B cell (primary cell): ENCODE data around the gene SLC19A1. TPM values are rescaled to one million over a fixed set of nuclear protein-coding genes. Genes with fewer than 3 reads are reported as not detected.

Source experiments
- ATAC-seq: fragments of 200-7000 bp; cut with Tn5 transposase; one replicate; pipeline ENCODE4 v1.10.0; 2021; ENCODE audit warnings: low read depth, mild to moderate bottlenecking, moderate number of reproducible peaks, moderate library complexity
- CTCF ChIA-PET: fragments of 350-600 bp; sonication (Branson Sonifier 250); formaldehyde crosslinking; loops from one replicate; lab custom pipeline; 2021; ENCODE audit warnings: antibody characterized with exemption, inconsistent platforms; lab: Charles Lee
- POLR2A ChIA-PET: fragments of 350-600 bp; sonication (Branson Sonifier 250); formaldehyde crosslinking; loops from one replicate; lab custom pipeline; 2021; ENCODE audit warnings: antibody characterized with exemption; lab: Charles Lee
- DNase-seq: peaks from one replicate; pipeline ENCODE4 v3.0.0; 2013
- H2AFZ ChIP-seq: 2 replicates; pipeline ENCODE4 v1.6.1; 2012; ENCODE audit warnings: mild to moderate bottlenecking, low read depth, low read length; ENCODE audit not compliant: insufficient read depth, poor library complexity, severe bottlenecking
- H3K27ac ChIP-seq, 2 donors: 1 replicate in 1 of 2; 2 replicates in 1 of 2; pipeline ENCODE4 v1.5.1; 2012 to 2013; ENCODE audit warnings: low read length in 2 of 2, mild to moderate bottlenecking in 2 of 2, moderate library complexity in 1 of 2
- H3K27me3 ChIP-seq, 4 experiments: fragments of 200-600 bp in 1 of 4; sonication (generic) in 1 of 4; replicated peaks in 1 of 4; 1 replicate in 2 of 4; 2 replicates in 2 of 4; pipeline versions ENCODE4 v1.6.1 to v1.7.0; 2013 to 2016; ENCODE audit warnings: low read length in 3 of 4, mild to moderate bottlenecking in 2 of 4, mixed read lengths in 1 of 4, moderate library complexity in 1 of 4; ENCODE audit not compliant: insufficient read depth in 4 of 4, control insufficient read depth in 3 of 4; ENCODE audit errors: control extremely low read depth in 1 of 4
- H3K36me3 ChIP-seq, 2 experiments: replicated peaks in 1 of 2; 1 replicate in 1 of 2; 2 replicates in 1 of 2; pipeline versions ENCODE4 v1.6.1 to v1.7.1; 2013; ENCODE audit warnings: low read length in 1 of 2; ENCODE audit not compliant: insufficient read depth in 2 of 2, control insufficient read depth in 1 of 2; ENCODE audit errors: control extremely low read depth in 1 of 2, extremely low read depth in 1 of 2
- H3K4me1 ChIP-seq, 2 donors: fragments of 200-600 bp in 1 of 2; sonication (generic) in 1 of 2; 1 replicate in 1 of 2; 2 replicates in 1 of 2; pipeline versions ENCODE4 v1.5.1 to v1.6.1; 2013 to 2017; ENCODE audit warnings: low read length in 2 of 2; ENCODE audit not compliant: control insufficient read depth in 2 of 2, insufficient read depth in 2 of 2
- H3K4me2 ChIP-seq: replicated peaks from 2 replicates; pipeline ENCODE3; 2012; ENCODE audit warnings: mild to moderate bottlenecking, low read depth, low read length; ENCODE audit not compliant: poor library complexity, severe bottlenecking
- H3K4me3 ChIP-seq, 5 experiments: fragments of 200-600 bp in 1 of 5; sonication (generic) in 1 of 5; 1 replicate in 3 of 5; 2 replicates in 2 of 5; pipeline versions ENCODE4 v1.5.1 to v1.7.0; 2011 to 2016; ENCODE audit warnings: low read length in 4 of 5, mild to moderate bottlenecking in 4 of 5, low read depth in 2 of 5, control low read depth in 1 of 5, moderate library complexity in 1 of 5; ENCODE audit not compliant: insufficient read depth in 1 of 5; ENCODE audit errors: control extremely low read depth in 1 of 5, extremely low read depth in 1 of 5
- H3K79me2 ChIP-seq: fragments of 200-600 bp; sonication (generic); one replicate; pipeline ENCODE4 v1.6.0; 2016; ENCODE audit warnings: low read length; ENCODE audit not compliant: control insufficient read depth, insufficient read depth
- H3K9ac ChIP-seq: fragments of 200-600 bp; sonication (generic); 2 replicates; pipeline ENCODE4 v1.6.1; 2017; ENCODE audit warnings: mild to moderate bottlenecking, low read length, moderate library complexity
- H3K9me3 ChIP-seq, 3 donors: one replicate each; pipeline versions ENCODE4 v1.6.1 to v1.7.1; 2013; ENCODE audit warnings: low read length in 2 of 3; ENCODE audit not compliant: control insufficient read depth in 2 of 3, insufficient read depth in 1 of 3; ENCODE audit errors: control extremely low read depth in 1 of 3
- H4K20me1 ChIP-seq: 2 replicates; pipeline ENCODE4 v1.6.0; 2012; ENCODE audit warnings: mild to moderate bottlenecking, low read length; ENCODE audit not compliant: insufficient read depth, control insufficient read depth, poor library complexity, severe bottlenecking
- H3K27ac Mint-ChIP-seq: one replicate; pipeline ENCODE4 v1.8.0; 2021; ENCODE audit warnings: mixed read lengths
- H3K27me3 Mint-ChIP-seq: one replicate; pipeline ENCODE4 v1.8.0; 2021; ENCODE audit warnings: mixed read lengths
- H3K4me1 Mint-ChIP-seq: one replicate; pipeline ENCODE4 v1.8.0; 2021; ENCODE audit warnings: mixed read lengths
- H3K4me3 Mint-ChIP-seq: one replicate; pipeline ENCODE4 v1.8.0; 2021; ENCODE audit warnings: mixed read lengths
- H3K9me3 Mint-ChIP-seq: one replicate; pipeline ENCODE4 v1.8.0; 2022; ENCODE audit warnings: mixed read lengths; ENCODE audit not compliant: insufficient read depth
- CTCF ChIP-seq: fragments of 200-600 bp; IDR thresholded peaks from one replicate; pipeline ENCODE4 v1.8.0; 2022; ENCODE audit warnings: antibody characterized with exemption, mild to moderate bottlenecking
- EZH2 ChIP-seq: IDR thresholded peaks from 2 replicates; pipeline ENCODE4 v1.6.1; 2012; ENCODE audit warnings: borderline replicate concordance, low read depth, mild to moderate bottlenecking, moderate library complexity, low read length; ENCODE audit not compliant: insufficient read depth, poor library complexity, severe bottlenecking
- WGBS: methylation state at CpG from one replicate; pipeline ENCODE4 v1.1.5; 2013; ENCODE audit warnings: missing lambda C conversion rate; ENCODE audit not compliant: insufficient coverage; 5-methylcytosine and 5-hydroxymethylcytosine counted together
- intact Hi-C: fragments of 100-400 bp; cut with micrococcal nuclease; formaldehyde crosslinking; loops from one replicate; pipeline ENCODE4 v1.10.0; 2022
- polyA plus RNA-seq: library from polyadenylated mRNA; depleted of rRNA; stranded (reverse); fragments of >200 nt; gene quantifications from 2 replicates; pipeline ENCODE4 v1.2.3, GENCODE V29; 2012
- total RNA-seq, 2 donors: library from RNA; stranded (reverse); fragments of 120-200 nt in 1 of 2; gene quantifications; 1 replicate in 1 of 2; 2 replicates in 1 of 2; pipeline versions ENCODE4 v1.2.3 to v1.2.4, GENCODE V29; 2013 to 2022

The SLC19A1 gene
- total and polyA plus RNA-seq, 2 donors (not counting 1 experiment from before 2014, with no cell fraction given), result 8.7 to 10.1 TPM

- ATAC-seq (no peak), DNase-seq (no peak)
- Histone ChIP-seq H3K27ac (no peak overlapping the region), H3K4me3 (no peak overlapping the region), H3K79me2 (no peaks in the 10 kb centered on the region), H2AFZ (no peak overlapping the region), H3K9me3 (no peaks in the 10 kb centered on the region), H4K20me1 (no peaks in the 10 kb centered on the region), H3K27me3 (peaks cover 0 to 3% (median 0%) of the 10 kb centered on the region in 4 experiments), H3K9ac (no peak overlapping the region), H3K36me3 (no peaks in the 10 kb centered on the region), H3K4me2 (no peak overlapping the region), H3K4me1 (no peaks in the 10 kb centered on the region)
- POLR2A ChIA-PET, result no interaction called here
- Mint-ChIP-seq H3K27me3 (no peaks in the 10 kb centered on the region), H3K9me3 (no peaks in the 10 kb centered on the region), H3K27ac (no peak overlapping the region), H3K4me3 (no peak overlapping the region), H3K4me1 (peaks cover 3% of the 10 kb centered on the region)
- CTCF ChIA-PET, result no interaction called here
- intact Hi-C loops, result no loop called here
- no peak for TF ChIP-seq EZH2
- no peak for TF ChIP-seq CTCF
- 94% methylated on average over 36 of the region's 36 CpGs for WGBS
These were observed 53.1 kb downstream of the SLC19A1 start for GRCh38 chr21:45488931-45489721.

GRCh38 chr21:45487891-45488600 is 54.2 kb downstream of the SLC19A1 start:
- ChIA-PET POLR2A (no interaction called here), CTCF (no interaction called here)
- H3K4me1 Mint-ChIP-seq, result peaks cover 11% of the 10 kb centered on the region
- 90% methylated on average over 16 of the region's 18 CpGs for WGBS
- no peak for ATAC-seq
- Histone ChIP-seq H3K79me2 (no peaks in the 10 kb centered on the region), H3K9me3 (peaks cover 0 to 3% (median 0%) of the 10 kb centered on the region in 3 donors), H3K27me3 (peaks cover 0 to 3% (median 0%) of the 10 kb centered on the region in 4 experiments), H3K4me2 (no peak overlapping the region), H3K9ac (no peak overlapping the region), H3K36me3 (no peaks in the 10 kb centered on the region), H3K4me3 (no peak overlapping the region), H2AFZ (no peak overlapping the region), H3K4me1 (peaks cover 3 to 6% of the 10 kb centered on the region in 2 donors), H3K27ac (no peak overlapping the region), H4K20me1 (no peaks in the 10 kb centered on the region)
- H3K27ac Mint-ChIP-seq, result no peak overlapping the region
- H3K27me3 Mint-ChIP-seq, result no peaks in the 10 kb centered on the region
- H3K9me3 Mint-ChIP-seq, result no peaks in the 10 kb centered on the region
- TF ChIP-seq CTCF (no peak), EZH2 (no peak)
- no peak overlapping the region for H3K4me3 Mint-ChIP-seq
- intact Hi-C loops, result no loop called here
- no peak for DNase-seq
